Stimulated activated CD8-positive, alpha-beta memory T cell treated with anti-CD3 and anti-CD28 coated beads, Interleukin-12 subunit alpha, Interleukin-12 subunit beta, amount 100 ng/mL, for 4 hours (primary cell): ENCODE results near the gene ANKRD13B.

ENCODE experiments used
- DNase-seq: peaks from one replicate; pipeline ENCODE4 v3.0.0-alpha.2; 2020; ENCODE audit warnings: low read depth

The ANKRD13B gene

GRCh38 chr17:29581583-29582253 is 11.2 kb upstream of the ANKRD13B start:
- no peak for DNase-seq

- no peak for DNase-seq
These were observed 10.6 kb upstream of the ANKRD13B start for GRCh38 chr17:29582254-29582765.

DNA sequence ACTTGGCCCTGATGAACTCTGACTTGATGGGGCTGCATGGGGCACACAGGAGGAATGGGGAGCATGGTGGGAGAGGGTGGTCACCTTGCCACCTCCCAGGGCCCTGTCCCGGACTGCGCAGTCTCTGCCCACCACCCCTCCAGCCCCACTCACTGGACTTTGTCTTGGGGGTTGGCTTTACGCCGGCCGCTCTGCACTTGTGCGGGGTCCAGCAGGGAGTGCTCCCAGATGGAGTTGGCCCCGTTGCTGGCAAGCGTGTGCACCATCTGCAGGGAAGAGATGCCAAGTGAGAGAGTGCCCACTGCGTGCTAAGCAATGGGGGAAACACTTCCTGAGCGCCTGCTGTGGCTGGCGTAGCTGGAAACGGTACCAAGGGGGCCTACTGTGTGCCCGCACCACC is 10.2 kb upstream of the ANKRD13B start:
- no peak for DNase-seq

- no peak for DNase-seq
These were observed 9.3 kb upstream of the ANKRD13B start for GRCh38 chr17:29583324-29584248.

GRCh38 chr17:29584452-29585079 is 8.4 kb upstream of the ANKRD13B start:
- no peak for DNase-seq

GRCh38 chr17:29585080-29585751 is 7.7 kb upstream of the ANKRD13B start:
- DNase-seq = no peak

DNA sequence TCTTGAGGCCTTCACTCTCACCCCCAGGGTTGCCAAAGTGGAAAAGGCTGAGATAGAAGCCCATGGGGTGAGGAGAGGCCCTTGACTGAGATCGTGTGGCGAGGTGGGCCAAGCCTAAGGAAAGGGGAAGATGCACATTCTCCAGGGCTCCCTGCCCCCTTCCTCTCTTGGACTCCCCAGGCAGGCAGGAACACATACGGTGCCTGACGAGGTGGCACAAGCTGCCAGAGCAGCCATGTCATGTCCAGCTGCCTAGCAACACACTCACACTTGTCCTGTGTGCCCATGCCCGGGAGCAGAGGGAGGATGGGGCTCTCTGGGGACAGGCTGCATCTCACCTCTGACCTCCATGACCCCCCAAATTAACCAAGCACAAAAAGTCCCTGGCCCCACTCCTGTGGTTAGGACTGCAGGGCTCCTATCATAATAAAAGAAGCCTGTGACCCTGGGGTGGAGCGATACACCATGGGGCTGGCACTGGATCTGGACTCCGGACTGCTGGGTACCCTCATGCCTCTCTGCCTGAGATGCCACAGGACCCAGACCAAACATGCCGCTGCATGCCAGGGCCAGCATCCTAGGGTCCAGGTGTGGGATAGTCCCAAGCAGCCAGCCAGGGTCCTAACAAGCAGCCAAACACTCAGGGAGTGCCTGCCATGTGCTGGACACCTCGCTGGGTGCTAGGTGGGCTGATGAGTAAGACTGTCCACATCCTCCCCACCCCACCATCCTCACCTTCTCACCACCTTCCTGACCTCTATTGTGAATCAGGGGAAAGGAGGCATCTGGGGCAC is 6.1 kb upstream of the ANKRD13B start:
- DNase-seq = no peak

GRCh38 chr17:29587591-29587990 is 5.3 kb upstream of the ANKRD13B start:
- no peak for DNase-seq

- DNase-seq = no peak
These were observed 4.8 kb upstream of the ANKRD13B start for GRCh38 chr17:29588017-29588561.

DNA sequence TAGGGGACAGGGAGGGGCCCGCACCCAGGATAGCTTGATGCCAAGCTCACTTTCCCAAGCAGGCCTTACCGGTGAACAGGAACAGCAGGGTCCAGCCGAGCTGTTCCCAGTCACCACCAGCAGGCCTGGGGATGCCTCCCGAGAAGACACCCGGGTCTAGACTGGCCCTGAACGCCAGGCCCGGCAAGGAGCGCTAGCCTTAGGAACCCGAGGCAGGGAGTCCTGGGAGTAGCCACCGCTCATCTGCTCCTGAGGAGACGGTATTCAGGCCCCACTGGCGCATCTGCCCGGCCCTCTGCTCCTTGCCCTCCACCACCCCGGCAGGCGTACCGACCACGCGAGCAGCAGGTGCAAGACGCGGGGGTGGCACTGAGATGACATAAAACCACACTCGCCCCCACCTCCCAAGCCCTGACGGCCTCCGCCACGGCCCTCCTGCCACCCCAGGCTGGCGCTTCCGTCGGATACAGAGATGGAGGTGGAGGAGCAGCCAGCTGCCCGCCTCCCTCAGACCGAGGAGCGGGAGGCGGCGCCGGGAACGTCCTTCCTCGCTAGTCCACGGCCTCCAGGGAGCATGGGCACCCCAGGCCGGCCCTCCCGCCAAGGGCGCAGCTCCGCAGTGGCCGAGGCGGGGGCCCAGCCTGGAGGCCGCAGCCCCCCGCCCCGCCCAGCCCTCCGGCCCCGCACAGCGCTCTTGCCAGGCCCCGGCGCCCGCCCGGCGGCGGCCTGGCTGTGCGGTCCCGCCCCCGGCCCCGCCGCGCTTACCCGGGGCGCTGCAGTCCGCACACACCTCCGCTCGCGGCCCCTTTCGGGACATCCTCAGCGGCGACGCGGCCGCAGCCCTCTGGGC is 4.1 kb upstream of the ANKRD13B start:
- peak; percentile 69 for DNase-seq

DNA sequence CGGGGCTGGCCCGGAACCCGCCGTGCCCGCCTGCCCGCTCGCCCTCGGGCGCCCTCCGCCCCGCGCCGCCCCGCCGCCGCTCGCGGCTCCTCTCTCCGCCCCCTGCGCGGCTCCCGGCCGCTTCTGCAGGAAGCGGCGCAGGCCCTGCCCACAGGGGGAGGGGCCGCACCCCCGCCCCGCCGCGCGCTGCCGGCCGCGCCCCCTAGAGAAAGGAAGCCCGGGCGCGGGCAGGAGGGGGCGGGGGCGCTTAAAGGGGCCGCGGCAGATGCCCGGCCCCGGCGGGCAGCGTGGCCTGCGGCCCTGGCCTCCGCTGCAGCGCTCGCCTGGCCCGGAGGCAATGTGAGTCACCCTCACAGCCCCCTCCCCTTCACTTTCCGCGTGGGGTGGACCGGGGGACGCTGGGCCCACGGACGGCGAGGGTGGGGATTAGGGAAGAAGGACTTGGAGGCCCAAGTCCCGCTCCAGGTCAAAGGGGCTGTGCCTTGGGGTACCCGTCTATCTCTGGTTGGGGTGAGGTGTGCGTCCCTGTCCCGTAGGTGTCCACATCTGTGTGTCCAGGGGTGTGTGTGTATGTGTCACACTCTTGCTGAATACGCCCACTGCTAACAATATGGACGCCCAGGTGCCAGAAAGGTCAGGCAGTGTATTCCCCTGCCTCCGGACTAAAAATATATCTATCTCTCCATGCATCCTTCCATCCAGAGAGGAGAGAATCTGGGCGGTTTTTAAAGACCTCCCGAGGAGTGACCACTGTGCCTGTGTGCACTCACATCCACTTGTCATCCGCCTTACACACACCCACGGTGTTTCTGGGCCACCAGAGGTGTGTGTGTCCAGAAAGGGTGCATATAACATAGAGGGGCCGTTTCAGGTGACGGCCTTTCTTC is 3.2 kb upstream of the ANKRD13B start, which contains the start of gene GIT1:
Gene GIT1 (minus strand): TSS at position 125 of the 887 bp plus-strand sequence. CDS start 270 bp downstream, outside the sequence.
- DNase-seq = peak; percentile 82

- DNase-seq = no peak
These were observed 2.4 kb upstream of the ANKRD13B start for GRCh38 chr17:29590411-29591145.

DNA sequence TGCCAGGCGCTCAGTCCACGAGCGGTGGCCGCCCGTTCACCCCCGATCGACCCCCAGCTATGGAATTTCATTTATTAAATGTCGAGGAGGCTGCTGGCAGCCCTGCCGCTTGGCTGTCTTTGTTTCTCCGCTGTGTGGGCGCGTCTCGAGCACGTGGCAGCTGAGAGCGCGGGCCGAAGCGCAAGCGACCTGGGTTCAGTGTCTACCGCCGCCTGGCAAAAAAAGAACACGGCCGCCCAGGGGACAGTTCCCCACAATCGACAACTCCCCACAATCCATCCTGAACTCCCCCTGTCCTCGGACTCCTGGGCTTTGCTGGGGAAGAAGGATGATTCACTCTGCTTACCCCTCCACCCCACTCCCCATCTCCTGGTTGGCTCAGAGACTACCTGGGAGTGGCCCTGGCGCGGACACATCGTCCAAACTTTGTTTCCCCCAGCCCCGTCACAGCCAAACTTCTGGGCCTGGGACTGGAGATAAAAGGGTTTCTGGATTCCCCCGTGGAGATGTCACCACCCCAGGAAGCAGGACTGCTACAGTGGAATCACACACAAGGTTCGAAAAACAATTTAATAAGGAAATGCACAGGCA is 1.7 kb upstream of the ANKRD13B start:
- DNase-seq = no peak

GRCh38 chr17:29591737-29592608 is 959 bp upstream of the ANKRD13B start:
- DNase-seq = peak; percentile 60

GRCh38 chr17:29593591-29594518 is 923 bp downstream of the ANKRD13B start:
- no peak for DNase-seq
